Stimulated activated naive CD8-positive, alpha-beta T cell treated with anti-CD3 and anti-CD28 coated beads, Interleukin-15, Interleukin-2, amounts not matched to agents 100 ng/mL and 50 ng/mL, for 24 hours (primary cell): Measurements from ENCODE around the gene CD151.
A peak's percentile ranks its signal among the peaks of the same experiment; 100 is the strongest.

Experiments
- H3K27ac Mint-ChIP-seq: one replicate; pipeline ENCODE4 v1.8.0; 2021; ENCODE audit warnings: mild to moderate bottlenecking, mixed read lengths
- H3K27me3 Mint-ChIP-seq: one replicate; pipeline ENCODE4 v1.8.0; 2021; ENCODE audit warnings: mixed read lengths
- H3K36me3 Mint-ChIP-seq: one replicate; pipeline ENCODE4 v1.8.0; 2021; ENCODE audit warnings: low read depth, mixed read lengths
- H3K4me1 Mint-ChIP-seq: one replicate; pipeline ENCODE4 v1.8.0; 2021; ENCODE audit warnings: low read depth, mixed read lengths
- H3K4me3 Mint-ChIP-seq: one replicate; pipeline ENCODE4 v1.8.0; 2021; ENCODE audit warnings: mild to moderate bottlenecking, mixed read lengths
- H3K9me3 Mint-ChIP-seq: one replicate; pipeline ENCODE4 v1.8.0; 2021; ENCODE audit warnings: mixed read lengths

The CD151 gene

DNA sequence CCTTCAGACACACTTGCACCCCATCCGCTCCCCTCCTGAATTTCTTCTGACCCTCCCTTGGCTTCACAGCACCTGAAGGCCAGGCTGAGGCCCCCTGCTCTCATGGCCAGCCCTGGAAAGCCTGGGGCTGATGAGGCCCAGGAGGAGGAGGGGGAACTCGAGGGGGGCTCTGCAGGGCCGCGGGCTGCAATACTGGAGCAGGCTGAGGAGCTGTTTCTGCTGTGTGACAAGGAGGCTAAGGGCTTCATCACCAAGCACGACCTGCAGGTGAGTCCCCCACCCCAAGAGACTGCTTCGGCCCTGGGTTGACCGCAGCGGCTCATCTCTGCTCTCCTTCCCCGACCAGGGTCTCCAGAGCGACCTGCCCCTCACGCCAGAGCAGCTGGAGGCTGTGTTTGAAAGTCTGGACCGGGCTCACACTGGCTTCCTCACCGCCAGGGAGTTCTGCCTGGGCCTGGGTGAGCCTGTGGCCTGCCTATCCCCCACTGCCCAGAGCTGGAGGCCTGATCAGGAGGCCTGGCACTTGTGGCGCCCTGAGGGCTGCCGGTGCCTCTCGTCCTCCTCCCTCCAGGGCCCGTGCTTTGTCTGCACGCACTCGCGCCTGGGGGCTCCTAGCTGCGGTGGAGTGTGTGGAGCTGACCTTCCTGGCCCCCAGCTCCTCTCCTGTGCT is 4.1 kb upstream of the CD151 start:
- peaks cover 31% of the 10 kb centered on the region for H3K27me3 Mint-ChIP-seq
- H3K9me3 Mint-ChIP-seq: no peaks in the 10 kb centered on the region
- H3K4me1 Mint-ChIP-seq: peaks cover 32% of the 10 kb centered on the region
- H3K36me3 Mint-ChIP-seq: peaks cover 6% of the 10 kb centered on the region
- no peak overlapping the region for H3K27ac Mint-ChIP-seq
- H3K4me3 Mint-ChIP-seq: peak overlapping the region; percentile 43

DNA sequence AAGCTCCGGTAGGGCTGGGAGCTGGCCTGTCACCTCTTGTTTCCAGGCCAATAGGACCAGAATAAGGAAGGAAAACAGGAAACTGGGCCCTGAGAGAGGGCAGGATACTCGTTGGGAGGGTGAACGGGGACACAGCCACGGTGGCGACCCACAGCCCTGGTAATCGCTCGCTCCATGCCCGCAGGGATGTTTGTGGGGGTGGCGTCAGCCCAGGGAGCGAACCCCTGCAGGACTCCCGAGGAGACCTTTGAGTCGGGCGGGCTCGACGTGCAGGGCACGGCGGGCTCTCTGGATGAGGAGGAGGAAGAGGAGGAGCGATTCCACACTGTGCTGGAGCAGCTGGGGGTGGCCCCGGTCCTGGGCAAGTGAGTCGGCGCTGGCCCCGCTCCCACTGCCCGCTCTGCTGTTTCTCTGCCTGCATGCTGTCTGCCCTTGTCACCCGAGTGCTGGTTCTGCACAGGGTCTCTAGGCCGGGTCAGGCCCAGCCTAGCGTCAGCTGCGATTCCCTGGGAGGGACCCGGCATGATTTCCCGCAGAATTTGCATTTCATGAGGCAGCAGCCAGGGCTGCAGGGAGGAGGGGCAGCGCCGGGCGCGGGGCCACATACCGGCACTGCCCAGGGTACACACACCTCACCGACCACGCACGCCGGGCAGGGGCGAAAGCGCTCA is 3.4 kb upstream of the CD151 start:
- Mint-ChIP-seq H3K4me1 (peaks cover 39% of the 10 kb centered on the region), H3K4me3 (peak overlapping the region; percentile 43), H3K27ac (no peak overlapping the region), H3K27me3 (peaks cover 31% of the 10 kb centered on the region), H3K9me3 (no peaks in the 10 kb centered on the region), H3K36me3 (peaks cover 6% of the 10 kb centered on the region)

DNA sequence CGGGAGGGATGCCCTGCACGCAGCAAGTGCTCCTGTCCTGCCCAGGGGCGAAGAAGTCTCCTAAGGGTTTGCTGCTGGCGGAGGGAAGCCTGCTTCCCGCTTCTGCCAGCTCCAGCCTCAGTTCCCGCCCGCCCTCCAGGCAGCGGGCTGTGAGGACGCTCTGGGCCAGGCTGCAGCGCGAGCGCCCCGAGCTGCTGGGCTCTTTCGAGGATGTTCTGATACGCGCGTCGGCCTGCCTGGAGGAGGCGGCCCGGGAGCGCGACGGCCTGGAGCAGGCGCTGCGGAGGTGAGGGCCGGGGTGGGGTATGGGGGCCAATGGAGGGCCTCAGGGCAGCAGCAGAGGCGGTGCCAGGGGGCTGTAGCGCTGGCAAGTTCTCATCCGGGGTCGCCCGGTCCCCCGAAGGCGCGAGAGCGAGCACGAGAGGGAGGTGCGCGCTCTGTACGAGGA is 2.9 kb upstream of the CD151 start:
- no peak overlapping the region for H3K27ac Mint-ChIP-seq
- no peaks in the 10 kb centered on the region for H3K9me3 Mint-ChIP-seq
- peaks cover 45% of the 10 kb centered on the region for H3K4me1 Mint-ChIP-seq
- H3K4me3 Mint-ChIP-seq: peak overlapping the region; percentile 17
- H3K27me3 Mint-ChIP-seq: peaks cover 31% of the 10 kb centered on the region
- peaks cover 4% of the 10 kb centered on the region for H3K36me3 Mint-ChIP-seq

DNA sequence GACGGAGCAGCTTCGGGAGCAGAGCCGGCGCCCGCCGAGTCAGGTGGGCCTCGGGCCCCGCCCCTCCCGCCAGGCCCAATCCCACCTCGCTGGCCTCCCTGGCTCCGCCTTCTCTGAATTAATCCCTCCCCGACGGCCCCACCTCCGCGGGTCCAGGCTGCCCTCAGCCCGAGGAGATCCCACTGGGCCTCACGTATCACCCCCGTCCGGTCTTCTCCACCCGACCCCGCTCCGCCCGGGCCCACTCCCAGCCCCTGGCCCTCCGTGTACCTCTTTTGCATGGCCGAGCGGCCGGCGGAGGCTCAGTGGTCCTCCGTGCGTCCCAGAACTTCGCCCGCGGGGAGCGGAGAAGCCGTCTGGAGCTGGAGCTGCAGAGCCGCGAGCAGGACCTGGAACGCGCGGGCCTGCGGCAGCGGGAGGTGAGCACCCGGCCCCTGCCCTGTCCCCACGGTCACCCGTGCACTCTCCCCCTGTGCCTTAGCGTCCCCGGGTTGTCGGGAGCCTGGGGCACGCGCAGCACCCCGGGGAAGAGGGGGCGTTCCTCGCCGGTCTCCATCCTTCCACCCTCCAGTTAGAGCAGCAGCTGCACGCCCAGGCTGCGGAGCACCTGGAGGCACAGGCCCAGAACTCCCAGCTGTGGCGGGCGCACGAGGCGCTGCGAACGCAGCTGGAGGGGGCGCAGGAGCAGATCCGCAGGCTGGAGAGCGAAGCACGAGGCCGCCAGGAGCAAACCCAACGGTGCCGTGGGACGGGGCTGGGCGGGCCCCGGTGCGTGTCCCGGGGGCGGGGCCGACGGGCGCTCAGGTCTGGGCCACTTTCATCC is 2.2 kb upstream of the CD151 start:
- Mint-ChIP-seq H3K27me3 (peaks cover 31% of the 10 kb centered on the region), H3K4me1 (peaks cover 50% of the 10 kb centered on the region), H3K9me3 (no peaks in the 10 kb centered on the region), H3K36me3 (no peaks in the 10 kb centered on the region), H3K4me3 (no peak overlapping the region), H3K27ac (no peak overlapping the region)

DNA sequence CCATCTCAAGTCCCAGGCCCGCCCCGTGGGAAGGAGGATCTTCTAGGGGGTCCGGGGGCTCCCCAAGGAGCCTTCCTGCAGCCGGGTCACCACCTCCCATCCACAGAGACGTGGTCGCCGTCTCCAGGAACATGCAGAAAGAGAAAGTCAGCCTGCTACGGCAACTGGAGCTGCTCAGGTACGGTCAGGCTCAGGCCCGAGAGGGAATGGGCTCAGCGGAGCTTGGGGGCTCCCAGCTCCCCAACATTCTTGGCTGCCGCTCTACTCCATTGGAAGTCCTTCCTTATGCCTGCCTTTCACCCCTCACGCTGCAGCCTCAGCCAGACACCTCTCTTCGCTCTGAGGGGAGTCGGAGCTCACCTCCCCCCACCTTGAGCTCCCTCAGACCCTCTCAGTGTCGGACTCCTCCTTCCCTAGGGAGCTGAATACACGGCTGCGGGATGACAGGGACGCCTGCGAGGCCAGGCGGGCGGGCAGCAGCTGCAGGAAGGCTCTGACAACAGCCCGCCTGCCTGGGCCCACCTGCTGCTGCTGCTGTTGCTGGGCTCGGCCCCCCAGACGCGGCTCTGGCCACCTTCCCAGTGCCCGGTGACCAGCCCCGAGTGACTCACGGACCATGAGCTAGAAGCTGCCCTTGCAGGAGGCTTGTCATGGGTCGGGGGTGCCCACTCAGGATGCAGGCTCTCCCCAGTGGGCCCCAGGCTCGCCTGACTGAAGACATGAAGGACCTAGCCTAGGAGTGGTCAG is 1.5 kb upstream of the CD151 start:
- Mint-ChIP-seq H3K36me3 (no peaks in the 10 kb centered on the region), H3K4me3 (peak overlapping the region; percentile 45), H3K27me3 (peaks cover 31% of the 10 kb centered on the region), H3K9me3 (no peaks in the 10 kb centered on the region), H3K27ac (no peak overlapping the region), H3K4me1 (peaks cover 50% of the 10 kb centered on the region)

DNA sequence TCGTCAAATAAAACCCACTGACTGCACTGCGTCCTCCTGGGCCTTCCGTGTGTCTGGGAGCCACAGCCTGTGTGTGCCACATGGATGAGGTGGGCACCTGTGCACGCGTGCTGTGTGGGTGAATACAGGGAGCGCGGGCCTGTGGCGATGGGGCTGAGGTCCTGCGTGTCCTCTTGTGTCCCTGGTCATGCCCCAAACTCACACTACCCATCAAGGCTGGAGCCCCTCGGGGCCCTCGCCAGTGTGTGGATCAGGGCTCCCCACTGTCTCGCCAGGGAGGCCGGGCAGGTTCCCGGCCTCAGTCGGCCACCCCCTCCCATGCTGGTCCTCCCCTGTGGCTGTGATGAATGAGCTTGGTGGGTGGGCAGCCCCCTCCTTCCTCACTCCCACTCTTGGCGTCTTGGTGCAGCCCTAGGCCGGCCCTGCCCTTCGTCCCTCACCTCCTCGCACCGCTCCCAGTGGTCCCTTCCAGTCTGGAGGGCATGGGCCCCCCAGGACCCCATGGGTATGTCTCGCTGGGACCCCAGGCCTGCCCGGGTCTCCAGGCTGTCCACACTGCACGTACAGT is 707 bp upstream of the CD151 start:
- peak overlapping the region; percentile 45 for H3K4me3 Mint-ChIP-seq
- peaks cover 31% of the 10 kb centered on the region for H3K27me3 Mint-ChIP-seq
- H3K9me3 Mint-ChIP-seq: no peaks in the 10 kb centered on the region
- no peaks in the 10 kb centered on the region for H3K36me3 Mint-ChIP-seq
- H3K27ac Mint-ChIP-seq: no peak overlapping the region
- peaks cover 45% of the 10 kb centered on the region for H3K4me1 Mint-ChIP-seq

DNA sequence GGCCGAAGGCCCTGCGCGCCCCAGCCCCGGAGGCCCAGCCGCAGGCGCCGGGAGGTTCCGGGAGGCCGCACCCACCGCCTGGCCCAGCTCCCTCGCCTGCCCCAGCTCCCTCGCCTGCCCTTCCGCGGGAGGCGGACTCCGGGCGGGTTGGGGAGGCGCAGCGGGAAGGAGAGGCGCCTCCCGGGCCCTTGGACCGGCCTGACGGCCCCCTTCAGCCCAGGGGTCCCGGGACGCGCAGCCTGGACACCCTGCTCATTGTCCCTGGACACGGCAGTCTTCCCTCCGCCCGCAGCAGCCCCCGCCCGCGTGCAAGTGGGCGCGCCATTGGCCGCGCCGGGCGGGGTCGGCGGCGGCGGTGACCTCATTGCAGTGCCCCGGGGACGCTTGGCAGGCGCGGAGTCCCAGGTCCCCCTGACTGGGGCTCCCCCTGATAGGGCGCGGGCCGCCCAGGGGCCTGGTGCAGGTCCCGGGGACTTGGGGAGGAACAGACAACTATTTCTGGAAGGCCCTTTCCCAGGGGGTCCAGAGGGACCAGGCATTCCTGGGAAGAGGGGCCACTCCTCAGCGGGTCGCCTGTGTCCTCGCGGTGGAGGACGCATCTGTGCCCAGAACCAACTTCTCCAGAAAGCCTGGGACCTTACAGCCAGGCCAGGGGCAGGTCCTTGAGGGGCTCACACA is 501 bp downstream of the CD151 start:
- peaks cover 23% of the 10 kb centered on the region for H3K27me3 Mint-ChIP-seq

DNA sequence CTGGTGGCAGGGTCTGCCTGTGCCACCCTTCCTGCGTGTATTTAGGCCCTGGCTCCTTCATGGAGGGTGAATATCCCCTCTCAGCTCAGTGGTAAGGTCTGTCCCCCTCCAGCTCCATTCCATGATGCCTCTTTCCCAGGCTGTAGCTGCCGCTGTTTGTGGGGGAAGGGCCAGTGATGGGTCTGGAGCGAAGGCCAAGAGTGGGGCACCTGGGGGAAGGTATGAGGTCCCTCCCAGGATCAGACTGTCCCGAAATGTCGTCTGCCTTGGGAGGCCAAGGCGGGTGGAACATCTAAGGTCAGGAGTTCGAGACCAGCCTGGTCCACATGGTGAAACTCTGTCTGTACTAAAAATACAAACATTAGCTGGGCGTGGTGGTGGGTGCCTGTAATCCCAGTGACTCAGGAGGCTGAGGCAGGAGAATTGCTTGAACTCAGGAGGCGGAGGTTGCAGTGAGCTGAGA is 1.1 kb downstream of the CD151 start:
- peaks cover 34% of the 10 kb centered on the region for H3K4me1 Mint-ChIP-seq
- no peak overlapping the region for H3K27ac Mint-ChIP-seq
- no peaks in the 10 kb centered on the region for H3K36me3 Mint-ChIP-seq
- peaks cover 17% of the 10 kb centered on the region for H3K27me3 Mint-ChIP-seq
- H3K4me3 Mint-ChIP-seq: peak overlapping the region; percentile 73
- H3K9me3 Mint-ChIP-seq: no peaks in the 10 kb centered on the region

More for the DNA sequence above, 501 bp downstream of the CD151 start:
- H3K36me3 Mint-ChIP-seq: no peaks in the 10 kb centered on the region
- no peaks in the 10 kb centered on the region for H3K9me3 Mint-ChIP-seq
- peaks cover 36% of the 10 kb centered on the region for H3K4me1 Mint-ChIP-seq
- no peak overlapping the region for H3K27ac Mint-ChIP-seq
- H3K4me3 Mint-ChIP-seq: peak overlapping the region; percentile 73

DNA sequence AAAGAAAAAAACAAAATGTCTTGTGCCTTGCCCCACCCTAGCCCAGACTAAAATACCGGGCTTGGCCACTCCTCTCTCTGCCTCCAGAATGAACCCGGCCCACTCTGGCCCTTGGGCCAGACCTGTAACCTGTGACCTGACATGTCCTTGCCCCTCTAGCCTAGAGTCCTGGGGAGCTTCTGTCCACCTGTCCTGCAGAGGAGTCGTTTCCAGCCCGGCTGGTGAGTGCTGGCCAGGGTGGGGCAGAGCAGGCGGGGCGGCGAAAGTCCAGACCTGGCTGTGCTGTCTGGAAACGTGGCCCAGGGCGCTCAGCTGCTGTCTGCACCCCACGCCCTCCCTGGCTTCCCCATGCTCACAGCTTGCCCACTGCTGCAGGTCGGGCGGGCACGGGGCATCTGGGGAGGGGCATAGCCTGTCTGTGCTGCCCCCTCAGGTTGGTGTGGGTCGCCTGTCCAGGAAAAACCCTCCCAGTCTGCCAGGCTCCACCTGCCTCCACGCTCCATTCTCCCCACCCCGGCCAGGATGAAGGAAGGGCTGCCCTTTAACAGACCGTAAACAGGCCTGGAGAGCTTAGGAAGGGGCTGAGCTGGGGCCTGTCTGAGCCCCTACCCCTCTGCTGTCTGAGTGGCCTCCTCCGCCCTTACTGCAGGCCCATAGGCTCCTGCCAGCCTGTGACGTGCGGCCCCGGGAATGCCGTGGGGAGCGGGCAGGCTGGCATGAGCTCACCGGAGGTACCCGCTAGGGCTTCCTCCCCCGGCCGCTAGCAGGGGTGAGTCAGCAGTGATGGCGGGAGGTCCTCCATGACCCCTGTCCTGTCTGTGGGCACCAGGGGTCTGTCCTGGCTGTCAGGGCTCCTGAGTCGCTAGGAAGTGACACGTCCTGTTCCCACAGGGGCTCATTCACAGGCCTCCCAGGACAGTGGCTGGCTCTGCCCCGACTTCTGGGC is 1.9 kb downstream of the CD151 start:
- H3K9me3 Mint-ChIP-seq: no peaks in the 10 kb centered on the region
- peak overlapping the region; percentile 73 for H3K4me3 Mint-ChIP-seq
- peaks cover 26% of the 10 kb centered on the region for H3K4me1 Mint-ChIP-seq
- H3K36me3 Mint-ChIP-seq: peaks cover 3% of the 10 kb centered on the region
- H3K27me3 Mint-ChIP-seq: peaks cover 9% of the 10 kb centered on the region
- peak overlapping the region; percentile 36 for H3K27ac Mint-ChIP-seq

DNA sequence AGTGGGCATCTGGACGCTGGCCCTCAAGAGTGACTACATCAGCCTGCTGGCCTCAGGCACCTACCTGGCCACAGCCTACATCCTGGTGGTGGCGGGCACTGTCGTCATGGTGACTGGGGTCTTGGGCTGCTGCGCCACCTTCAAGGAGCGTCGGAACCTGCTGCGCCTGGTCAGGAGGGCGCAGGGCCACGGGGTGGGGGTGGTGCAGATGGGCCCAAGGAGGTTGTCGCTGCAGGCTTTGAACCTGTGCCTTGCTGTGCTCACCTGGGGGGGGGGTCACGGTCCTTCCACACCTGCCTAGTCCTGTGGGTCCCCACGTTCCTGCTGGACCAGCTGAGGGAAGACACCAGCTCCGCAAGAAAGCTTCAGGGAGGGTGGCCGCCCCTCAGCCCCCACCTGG is 3.5 kb downstream of the CD151 start:
- no peak overlapping the region for H3K4me3 Mint-ChIP-seq
- H3K36me3 Mint-ChIP-seq: peaks cover 14% of the 10 kb centered on the region
- peaks cover 6% of the 10 kb centered on the region for H3K27me3 Mint-ChIP-seq
- H3K27ac Mint-ChIP-seq: no peak overlapping the region
- H3K9me3 Mint-ChIP-seq: no peaks in the 10 kb centered on the region
- peaks cover 35% of the 10 kb centered on the region for H3K4me1 Mint-ChIP-seq

DNA sequence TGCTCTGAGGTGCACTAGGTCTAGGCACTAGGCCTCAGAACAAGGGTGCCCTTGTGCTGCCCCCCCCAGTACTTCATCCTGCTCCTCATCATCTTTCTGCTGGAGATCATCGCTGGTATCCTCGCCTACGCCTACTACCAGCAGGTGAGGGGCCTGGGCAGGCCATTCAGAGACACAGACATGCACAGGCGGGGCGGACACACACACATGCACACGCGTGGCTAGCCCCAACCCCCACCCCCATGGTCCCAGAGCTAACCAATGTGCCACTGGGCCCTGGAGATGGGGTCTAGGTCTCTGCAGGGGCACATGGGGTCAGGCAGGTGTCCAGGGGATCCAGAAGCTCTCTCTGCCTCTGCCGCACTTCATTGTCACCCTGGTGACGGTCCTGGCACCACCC is 3.9 kb downstream of the CD151 start:
- Mint-ChIP-seq H3K4me1 (peaks cover 36% of the 10 kb centered on the region), H3K27me3 (peaks cover 3% of the 10 kb centered on the region), H3K27ac (no peak overlapping the region), H3K4me3 (no peak overlapping the region), H3K9me3 (no peaks in the 10 kb centered on the region), H3K36me3 (peaks cover 14% of the 10 kb centered on the region)

DNA sequence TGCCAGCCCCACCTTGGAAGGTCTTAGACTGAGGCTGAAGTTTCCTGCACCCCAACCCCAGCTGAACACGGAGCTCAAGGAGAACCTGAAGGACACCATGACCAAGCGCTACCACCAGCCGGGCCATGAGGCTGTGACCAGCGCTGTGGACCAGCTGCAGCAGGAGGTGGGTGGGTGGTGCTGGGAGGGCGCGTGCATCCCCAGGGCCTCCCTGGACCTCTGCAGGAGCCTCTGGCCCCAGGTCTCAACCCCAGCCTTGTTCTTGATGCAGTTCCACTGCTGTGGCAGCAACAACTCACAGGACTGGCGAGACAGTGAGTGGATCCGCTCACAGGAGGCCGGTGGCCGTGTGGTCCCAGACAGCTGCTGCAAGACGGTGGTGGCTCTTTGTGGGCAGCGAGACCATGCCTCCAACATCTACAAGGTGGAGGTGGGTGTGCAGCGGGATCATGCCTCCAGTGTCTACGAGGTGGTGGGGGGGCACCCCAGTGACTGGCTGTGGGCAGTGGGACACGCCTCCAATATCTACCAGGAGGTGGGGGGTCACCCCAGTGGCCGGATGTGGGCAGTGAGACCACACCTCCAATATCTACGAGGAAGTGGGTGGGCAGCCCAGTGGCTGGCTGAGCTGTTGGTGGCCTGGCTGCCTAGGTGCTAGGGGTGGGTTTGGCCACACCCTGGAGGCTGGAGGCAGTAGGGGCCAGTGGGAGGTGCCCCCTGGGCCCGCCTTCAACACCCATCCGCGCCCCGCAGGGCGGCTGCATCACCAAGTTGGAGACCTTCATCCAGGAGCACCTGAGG is 4.6 kb downstream of the CD151 start:
- no peak overlapping the region for H3K4me3 Mint-ChIP-seq
- no peaks in the 10 kb centered on the region for H3K9me3 Mint-ChIP-seq
- H3K27ac Mint-ChIP-seq: no peak overlapping the region
- H3K36me3 Mint-ChIP-seq: peaks cover 14% of the 10 kb centered on the region
- no peaks in the 10 kb centered on the region for H3K27me3 Mint-ChIP-seq
- peaks cover 36% of the 10 kb centered on the region for H3K4me1 Mint-ChIP-seq
